GM18517 (cell line): ENCODE data around the gene ANKRD40CL.
"Not testable (repeated sequence)": the region's sequence is repeated elsewhere in the genome, so short reads cannot be mapped to it uniquely, and the experiment has no call there.

ENCODE experiments used
- ATAC-seq: cut with Tn5 transposase; IDR thresholded peaks from one replicate; pipeline ENCODE4 v1.9.1; 2021; ENCODE audit warnings: mild to moderate bottlenecking, moderate library complexity; ENCODE audit not compliant: unreplicated experiment

ANKRD40CL gene

GRCh38 chr17:50763716-50764475, 3.4 kb downstream of the ANKRD40CL start:
- ATAC-seq = no peak

- no peak for ATAC-seq
Observed at GRCh38 chr17:50762177-50762576, 5.1 kb downstream of the ANKRD40CL start.

DNA sequence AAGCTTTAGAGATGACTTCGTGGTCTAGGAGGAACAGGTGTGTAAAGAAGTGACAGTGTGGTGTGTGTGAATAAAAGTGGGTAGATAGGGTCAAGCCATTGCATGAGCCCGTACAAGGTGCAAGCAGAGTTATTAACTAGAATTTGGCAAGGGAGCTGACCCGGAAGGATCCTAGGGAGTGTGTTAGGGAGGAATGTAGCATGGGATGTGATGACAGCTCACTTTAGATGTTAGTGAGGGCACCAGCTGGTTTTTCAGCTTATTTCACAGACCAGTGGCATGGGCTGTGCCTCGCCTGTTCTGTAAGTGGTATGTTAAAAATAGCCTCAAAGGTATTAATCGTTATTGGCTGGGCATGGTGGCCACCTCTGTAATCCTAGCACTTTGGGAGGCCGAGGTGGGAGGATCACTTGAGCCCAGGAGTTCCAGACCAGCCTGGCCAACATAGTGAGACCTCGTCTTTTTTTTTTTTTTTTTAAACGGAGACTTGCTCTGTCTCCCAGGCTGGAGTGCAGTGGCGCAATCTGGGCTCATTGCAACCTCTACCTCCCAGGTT, 8.3 kb downstream of the ANKRD40CL start:
- no peak for ATAC-seq

DNA sequence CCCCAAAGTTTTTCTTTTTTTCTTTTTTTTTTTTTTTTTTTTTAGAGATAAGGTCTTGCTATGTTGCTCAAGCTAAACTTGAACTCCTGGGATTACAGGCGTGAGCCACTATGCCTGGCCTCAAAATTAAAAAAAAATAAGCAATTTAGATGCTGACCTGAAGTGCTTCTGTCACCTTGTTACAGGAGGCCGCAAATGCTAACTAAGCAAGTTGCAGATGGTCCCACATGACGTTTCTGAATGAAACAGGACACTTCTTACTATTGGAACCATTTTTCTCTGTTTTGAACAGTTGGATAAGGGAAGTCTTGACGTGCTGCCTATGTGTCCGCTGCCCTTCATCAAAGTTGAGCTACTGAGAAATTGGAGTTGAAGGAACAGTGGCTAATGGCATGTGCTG, 8.8 kb downstream of the ANKRD40CL start:
- no peak for ATAC-seq

GRCh38 chr17:50754521-50754920, 12.8 kb downstream of the ANKRD40CL start:
- no peak for ATAC-seq

- no peak for ATAC-seq
Observed at GRCh38 chr17:50749245-50749644, 18.1 kb downstream of the ANKRD40CL start.

- ATAC-seq = no peak
Observed at GRCh38 chr17:50745631-50746030, 21.7 kb downstream of the ANKRD40CL start.

DNA sequence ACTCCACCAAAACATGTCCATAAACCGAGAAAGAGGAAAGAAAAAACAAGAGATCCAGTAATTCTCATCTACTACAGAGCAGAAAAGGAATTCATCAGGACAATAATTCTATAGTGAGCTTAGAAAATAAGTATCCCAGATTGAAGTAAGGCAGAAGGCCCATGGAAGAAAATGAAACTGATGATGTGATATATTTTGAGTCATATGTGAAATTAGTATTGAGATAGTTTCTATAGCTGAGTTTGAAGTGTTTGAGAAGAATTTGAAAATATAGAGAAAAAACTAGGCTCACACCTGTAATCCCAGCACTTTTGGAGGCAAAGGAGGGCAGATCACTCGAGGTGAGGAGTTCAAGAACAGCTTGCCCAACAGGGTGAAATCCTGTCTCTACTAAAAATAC, 28.2 kb downstream of the ANKRD40CL start:
- no peak for ATAC-seq

DNA sequence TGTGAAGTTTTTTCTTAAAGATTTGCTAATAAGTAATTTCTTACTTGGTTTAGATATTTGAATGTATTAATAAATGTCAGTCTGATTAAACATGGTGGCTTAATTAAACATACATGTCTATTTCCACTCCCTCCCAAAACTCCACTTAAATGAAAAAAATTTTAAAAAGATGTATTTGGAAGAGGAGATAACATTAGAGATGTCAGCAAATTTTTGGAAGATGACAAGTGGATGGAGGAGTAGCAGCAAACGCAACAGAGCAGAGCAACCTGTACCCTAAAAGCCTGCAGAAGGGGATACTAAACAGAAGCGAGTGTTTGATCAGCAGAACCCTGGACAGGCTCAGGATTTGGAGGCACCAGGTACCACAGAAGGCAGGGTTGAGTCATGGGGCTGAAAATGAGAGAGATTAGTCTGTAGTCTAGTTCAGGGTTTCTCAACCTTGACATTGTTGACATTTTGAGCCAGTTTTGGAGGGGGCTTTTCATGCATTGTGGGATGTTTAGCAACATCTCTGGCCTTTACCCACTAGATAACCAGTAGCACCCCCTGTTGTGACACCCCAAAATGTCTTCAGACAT, 30.1 kb downstream of the ANKRD40CL start:
- no peak for ATAC-seq

DNA sequence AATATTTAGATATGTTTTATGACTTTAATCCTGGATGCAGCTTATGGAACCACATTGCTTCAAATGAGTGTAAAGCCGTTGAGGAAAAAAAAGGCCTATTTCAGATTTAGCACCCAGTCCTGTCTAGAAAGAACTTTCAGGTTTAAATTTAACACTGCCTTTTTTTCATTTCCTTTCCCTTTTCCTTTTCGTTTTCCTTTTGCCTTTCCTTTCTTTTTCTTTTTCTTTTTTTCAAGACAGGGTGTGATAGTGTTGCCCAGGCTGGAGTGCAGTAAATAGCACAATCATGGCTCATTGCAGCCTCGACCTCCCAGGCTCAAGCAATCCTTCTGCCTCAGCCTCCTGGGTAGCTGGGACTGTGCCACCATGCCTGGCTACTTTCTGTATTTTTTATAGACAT, 32.0 kb downstream of the ANKRD40CL start:
- no peak for ATAC-seq

- ATAC-seq = no peak
Observed at GRCh38 chr17:50731575-50732460, 35.5 kb downstream of the ANKRD40CL start.

DNA sequence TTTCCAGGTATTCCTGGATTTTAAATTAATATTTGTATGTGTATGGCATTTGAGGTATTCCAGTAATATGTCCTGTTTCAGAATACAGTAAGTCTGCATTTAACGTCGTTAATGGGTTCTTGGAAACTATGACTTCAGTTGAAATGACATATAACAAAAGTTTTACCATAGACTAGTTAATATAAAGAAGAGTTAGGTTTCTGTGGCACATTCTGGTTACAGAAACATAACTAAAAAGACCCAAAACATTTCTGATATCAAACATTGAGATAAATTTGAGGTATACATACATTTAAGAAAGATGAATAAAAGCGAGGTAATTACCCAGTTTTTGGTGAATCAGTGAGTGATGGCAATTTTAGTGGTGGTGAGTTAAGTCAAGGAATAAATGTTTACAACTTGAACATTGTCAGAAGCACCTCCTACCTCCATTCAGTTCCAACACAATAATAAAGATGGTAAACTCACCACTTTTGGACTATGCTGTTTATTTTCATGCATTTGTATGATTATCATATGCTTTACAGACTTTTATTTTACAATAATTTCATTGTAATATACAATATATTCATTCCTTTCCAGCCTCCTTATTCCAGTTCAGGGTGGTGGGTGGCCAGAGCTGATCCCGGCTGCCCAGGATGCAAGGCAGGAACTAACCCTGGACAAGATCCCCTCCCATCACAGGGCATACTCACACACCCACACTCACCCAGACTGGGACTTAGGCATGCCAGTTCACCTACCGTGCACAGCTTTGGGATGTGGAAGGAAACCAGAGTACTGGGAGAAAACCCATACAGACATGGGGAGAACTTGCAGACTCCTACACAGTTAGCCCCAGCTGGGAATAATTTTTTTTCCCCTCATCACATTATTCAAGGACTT, 38.2 kb downstream of the ANKRD40CL start:
- no peak for ATAC-seq

DNA sequence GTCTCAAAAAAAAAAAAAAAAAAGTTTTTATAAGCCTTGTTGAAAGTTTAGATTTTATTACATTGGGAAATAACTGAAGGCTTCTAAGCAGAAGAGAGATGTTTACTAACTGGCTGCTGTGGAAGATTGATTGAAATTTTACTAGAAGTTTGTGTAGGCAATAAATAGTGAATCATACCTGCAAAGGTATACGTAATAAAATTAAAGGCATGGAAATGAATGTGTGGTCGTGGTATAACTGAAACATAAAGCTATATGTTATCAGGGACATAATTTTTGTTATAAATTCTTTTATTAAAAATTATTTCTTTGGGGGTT, 39.2 kb downstream of the ANKRD40CL start:
- no peak for ATAC-seq

DNA sequence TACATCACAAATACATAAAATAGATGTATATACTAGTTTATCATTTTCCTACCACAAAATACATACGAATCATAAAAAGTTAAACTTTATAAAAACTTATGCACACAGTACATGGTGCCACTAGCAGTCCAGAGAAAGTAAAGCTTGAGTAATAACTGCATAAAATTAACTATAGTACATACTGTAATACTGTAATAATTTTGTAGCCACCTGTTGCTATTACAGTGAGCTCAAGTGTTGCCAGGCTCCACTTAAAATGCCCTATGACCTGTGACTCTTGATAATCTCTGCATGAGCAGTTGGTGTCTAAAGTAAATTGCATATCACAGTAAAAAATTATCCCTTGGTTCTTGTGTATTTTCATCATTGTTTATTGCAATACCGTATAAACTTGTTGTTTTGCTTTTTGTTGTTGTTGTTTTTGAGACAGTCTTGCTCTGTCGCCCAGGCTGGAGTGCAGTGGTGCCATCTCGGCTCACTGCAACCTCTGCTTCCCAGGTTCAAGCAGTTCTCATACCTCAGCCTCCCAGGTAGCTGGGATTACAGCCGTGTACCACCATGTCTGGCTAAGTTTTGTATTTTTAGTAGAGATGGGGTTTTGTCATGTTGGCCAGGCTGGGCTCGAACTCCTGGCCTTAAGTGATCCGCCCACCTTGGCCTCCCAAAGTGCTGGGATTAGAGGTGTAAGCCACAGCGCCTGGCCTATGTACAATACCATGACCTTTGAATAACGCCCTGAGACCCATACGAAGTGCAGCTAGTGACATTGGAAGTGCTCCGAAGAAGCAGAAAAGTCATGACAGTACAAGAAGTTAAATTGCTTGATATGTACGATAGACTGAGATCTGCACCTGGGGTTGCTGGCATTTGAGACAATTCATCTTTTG, 41.3 kb downstream of the ANKRD40CL start:
- no peak for ATAC-seq

DNA sequence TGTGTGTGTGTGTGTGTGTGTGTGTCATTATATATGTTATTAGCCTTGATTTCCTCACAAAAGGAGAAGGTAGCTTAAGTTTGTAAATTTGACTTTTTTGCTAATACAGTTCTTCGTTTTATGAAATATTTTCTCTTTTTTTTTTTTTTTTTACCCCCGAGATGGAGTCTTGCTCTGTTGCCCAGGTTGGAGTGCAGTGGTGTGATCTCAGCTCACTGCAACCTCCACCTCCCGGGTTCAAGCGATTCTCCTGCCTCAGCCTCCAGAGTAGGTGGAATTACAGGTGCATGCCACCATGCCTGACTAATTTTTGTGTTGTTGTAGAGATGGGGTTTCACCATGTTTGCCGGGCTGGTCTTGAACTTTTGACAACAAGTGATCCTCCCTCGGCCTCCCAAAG, 42.7 kb downstream of the ANKRD40CL start:
- not testable (repeated sequence) for ATAC-seq

DNA sequence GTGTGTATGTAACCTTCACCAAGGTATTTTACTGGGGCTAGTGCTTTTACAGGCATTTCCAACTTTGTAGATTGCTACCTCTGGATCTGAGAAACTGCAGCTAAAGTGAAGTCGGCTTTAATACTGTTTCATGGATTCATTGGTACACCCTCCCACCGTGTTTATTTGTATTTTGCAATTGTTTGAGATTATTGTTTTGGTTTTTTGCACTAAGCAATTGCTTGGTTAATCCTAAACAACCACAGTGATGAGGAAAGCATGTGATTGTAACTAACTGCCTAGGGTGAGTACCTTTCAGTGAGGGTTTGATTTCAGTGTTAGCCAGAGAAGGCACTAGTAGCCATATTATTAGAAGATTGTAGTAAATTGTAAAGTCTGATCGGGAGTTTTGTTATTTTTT, 44.6 kb downstream of the ANKRD40CL start:
- no peak for ATAC-seq

GRCh38 chr17:50721194-50722010, 45.9 kb downstream of the ANKRD40CL start:
- ATAC-seq = no peak

- ATAC-seq = no peak
Observed at GRCh38 chr17:50719924-50720794, 47.2 kb downstream of the ANKRD40CL start.
